GM12878 (cell line): ENCODE results near the gene CNTN4. TPM values are rescaled to one million over a fixed set of nuclear protein-coding genes. Genes with fewer than 3 reads are reported as not detected.

ENCODE experiments used
- ATAC-seq: fragments of 200-7000 bp; cut with Tn5 transposase; 3 replicates; pipeline ENCODE4 v1.9.1; 2020; ENCODE audit warnings: mild to moderate bottlenecking, moderate library complexity
- BruUV-seq: library from RNA; stranded (reverse); fragments of 400-500 nt; replicated peaks from 2 replicates; lab custom pipeline; 2021; lab: Mats Ljungman, UMichigan
- CTCF ChIA-PET: fragments of 300-600 bp; sonication (Branson Sonifier 250); formaldehyde crosslinking; extraction: SDS; loops from one replicate; lab custom pipeline; 2021; ENCODE audit warnings: inconsistent platforms; lab: Yijun Ruan, JAX
- POLR2A ChIA-PET: fragments of 350-600 bp; formaldehyde crosslinking; extraction: SDS; loops from one replicate; lab custom pipeline; 2021; ENCODE audit warnings: inconsistent platforms; lab: Charles Lee
- RAD21 ChIA-PET: fragments of 300-600 bp; sonication (Branson Sonifier 250); formaldehyde crosslinking; loops from one replicate; lab custom pipeline; 2023; ENCODE audit warnings: antibody characterized with exemption; ENCODE audit not compliant: unreplicated experiment; lab: Charles Lee
- SMC1A ChIA-PET: fragments of 300-600 bp; sonication (Branson Sonifier 250); formaldehyde crosslinking; loops from one replicate; lab custom pipeline; 2023; ENCODE audit not compliant: unreplicated experiment, uncharacterized antibody; lab: Charles Lee
- DNase-seq: peaks from one replicate; pipeline ENCODE4 v3.0.0-alpha.2; 2011; ENCODE audit warnings: low read depth, low spot score
- FAIRE-seq: peaks from 3 replicates; lab custom pipeline; 2011; peaks lifted over from hg19 to GRCh38; lab: Jason Lieb, UNC
- H2AFZ ChIP-seq: 2 replicates; pipeline ENCODE4 v1.6.0; 2011; ENCODE audit warnings: low read depth, low read length, control low read depth; ENCODE audit not compliant: control insufficient read depth
- H3K27ac ChIP-seq: 2 replicates; pipeline ENCODE4 v1.5.1; 2011; ENCODE audit warnings: control low read depth; ENCODE audit not compliant: control insufficient read depth, insufficient read depth
- H3K27me3 ChIP-seq, 2 experiments: replicated peaks in 1 of 2; 2 replicates each; pipeline versions ENCODE4 v1.6.0 to v1.6.1; 2011; ENCODE audit warnings: low read length in 1 of 2; ENCODE audit not compliant: control insufficient read depth in 2 of 2, insufficient read depth in 2 of 2
- H3K36me3 ChIP-seq, 2 experiments: 2 replicates each; pipeline ENCODE4 v1.5.1; 2011; ENCODE audit warnings: low read length in 1 of 2; ENCODE audit not compliant: control insufficient read depth in 2 of 2, insufficient read depth in 2 of 2
- H3K4me1 ChIP-seq: 2 replicates; pipeline ENCODE4 v1.6.1; 2011; ENCODE audit warnings: mild to moderate bottlenecking, low read length, moderate library complexity, mixed read lengths; ENCODE audit not compliant: control insufficient read depth, insufficient read depth
- H3K4me2 ChIP-seq: 2 replicates; pipeline ENCODE4 v1.6.0; 2011; ENCODE audit warnings: control low read depth; ENCODE audit not compliant: control insufficient read depth, insufficient read depth
- H3K4me3 ChIP-seq: fragments of 200-600 bp; sonication (generic); 2 replicates; pipeline ENCODE4 v1.5.1; 2016
- H3K79me2 ChIP-seq: 2 replicates; pipeline ENCODE4 v1.6.0; 2011; ENCODE audit warnings: low read length; ENCODE audit not compliant: control insufficient read depth, insufficient read depth
- H3K9ac ChIP-seq: 2 replicates; pipeline ENCODE4 v1.8.0; 2011; ENCODE audit warnings: low read length, control low read depth, mixed read lengths; ENCODE audit not compliant: control insufficient read depth, insufficient read depth
- H3K9me3 ChIP-seq: replicated peaks from 3 replicates; pipeline ENCODE4 v1.5.1; 2011; ENCODE audit warnings: mild to moderate bottlenecking, low read length; ENCODE audit not compliant: control insufficient read depth, insufficient read depth
- H4K20me1 ChIP-seq: 2 replicates; pipeline ENCODE4 v1.6.0; 2011; ENCODE audit not compliant: control insufficient read depth, insufficient read depth
- HCFC1 ChIP-seq: fragments of 150-350 bp; IDR thresholded peaks from 2 replicates; pipeline ENCODE4 v1.6.1; 2014; ENCODE audit warnings: low read length
- HDAC6 ChIP-seq: fragments of 200-600 bp; sonication (generic); IDR thresholded peaks from one replicate; pipeline ENCODE4 v1.8.0; 2017; ENCODE audit warnings: antibody characterized with exemption; ENCODE audit not compliant: unreplicated experiment
- MEF2A ChIP-seq: IDR thresholded peaks from 2 replicates; pipeline ENCODE4 v1.6.1; 2011; ENCODE audit warnings: low read depth, mild to moderate bottlenecking, low read length, moderate library complexity; ENCODE audit not compliant: insufficient read depth
- NFIC ChIP-seq: IDR thresholded peaks from 2 replicates; pipeline ENCODE4 v1.6.1; 2012; ENCODE audit warnings: low read depth, mild to moderate bottlenecking, inconsistent platforms, low read length, moderate library complexity
- ZNF24 ChIP-seq: fragments of 450-650 bp; IDR thresholded peaks from 2 replicates; pipeline ENCODE4 v1.6.1; 2017; ENCODE audit warnings: antibody characterized with exemption, mild to moderate bottlenecking
- WGBS: methylation state at CpG from one replicate; pipeline ENCODE4 v1.1.6; 2016; ENCODE audit warnings: low lambda C conversion rate; ENCODE audit not compliant: insufficient replicate concordance, insufficient coverage; ENCODE audit errors: missing lambda C conversion rate; 5-methylcytosine and 5-hydroxymethylcytosine counted together
- in situ Hi-C: fragments of 300-500 bp; cut with MboI; formaldehyde crosslinking; loops from 9 replicates; pipeline ENCODE4 v1.14.3; 2018; ENCODE audit warnings: mixed read lengths
- intact Hi-C: fragments of 100-400 bp; cut with micrococcal nuclease; formaldehyde crosslinking; loops from one replicate; pipeline ENCODE4 v1.14.2; 2022; ENCODE audit not compliant: unreplicated experiment
- polyA plus RNA-seq, 11 experiments: library from polyadenylated mRNA; depleted of rRNA in 4 of 11; unstranded in 6 of 11; stranded (reverse) in 5 of 11; fragments of >200 nt; fragmentation: Nextera tagmentation in 4 of 11; fragmentation: Illumina TruSeq in 1 of 11; extraction: Ambion mirVana in 4 of 11; extraction: Trizol in 1 of 11; gene quantifications; 1 replicate in 1 of 11; 2 replicates in 10 of 11; pipeline versions ENCODE4 v1.2.1 to v1.2.3, GENCODE V29; 2011 to 2016; ENCODE audit warnings: inconsistent platforms in 2 of 11, missing spikeins in 2 of 11, low read depth in 1 of 11
- total RNA-seq, 4 experiments: library from RNA; depleted of rRNA in 3 of 4; stranded (reverse); fragments of >200 nt in 3 of 4; fragmentation: Illumina TruSeq in 1 of 4; extraction: Trizol in 1 of 4; gene quantifications; 2 replicates each; pipeline versions ENCODE4 v1.2.1 to v1.2.3, GENCODE V29; 2013 to 2021
- TF ChIP-seq, protein P1 (sequence below): fragments of 450-650 bp; IDR thresholded peaks from 2 replicates; pipeline ENCODE4 v1.6.1; 2017; ENCODE audit warnings: mild to moderate bottlenecking, moderate library complexity
- TF ChIP-seq, protein P2 (sequence below): fragments of 450-650 bp; IDR thresholded peaks from 2 replicates; pipeline ENCODE4 v1.6.1; 2017; ENCODE audit warnings: mild to moderate bottlenecking, low read depth, inconsistent platforms; ENCODE audit not compliant: poor library complexity, severe bottlenecking

CNTN4 gene
- total and polyA plus RNA-seq, 10 of the 15 experiments (the other 5 are each of a cell fraction or from before 2014, with no cell fraction given): 0.05 to 0.43 (median 0.15) TPM; not detected in 1

DNA sequence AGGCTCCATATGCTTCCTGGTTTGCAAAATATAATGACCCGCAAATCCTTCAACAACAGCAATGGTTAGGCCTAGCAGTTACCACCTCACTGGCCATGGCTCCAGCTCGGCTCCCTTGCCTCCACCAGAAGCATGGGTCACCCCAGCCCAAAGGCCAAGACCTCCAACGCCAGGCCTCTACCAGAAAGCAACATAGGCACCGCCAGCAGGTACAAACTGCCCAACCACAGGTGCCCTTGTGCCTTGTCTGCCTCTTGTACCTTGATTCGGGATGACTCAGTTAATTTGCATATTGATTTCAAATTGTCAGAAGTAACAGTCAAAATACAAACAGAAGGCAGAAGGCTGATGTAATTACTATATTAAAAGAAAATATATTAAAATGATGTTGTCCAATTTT, 886.8 kb downstream of the CNTN4 start:
- BruUV-seq: no TSS peak
- ChIA-PET SMC1A (interaction anchor here (0.8 kb wide), 1 partner anchor 13 kb away, joined by 3 read pairs; no protein-coding TSS in a partner anchor), RAD21 (no interaction called here), CTCF (no interaction called here)
- Histone ChIP-seq H3K4me3 (no peak overlapping the region), H3K79me2 (no peaks in the 10 kb centered on the region), H4K20me1 (no peaks in the 10 kb centered on the region), H2AFZ (no peak overlapping the region), H3K27me3 (no peaks in the 10 kb centered on the region)
- intact Hi-C loops (no loop called here), in situ Hi-C loops (no loop called here)
- 23% methylated on average over 5 of the region's 5 CpGs for WGBS
- ATAC-seq (no peak), FAIRE-seq (no peak), DNase-seq (no peak)
- TF ChIP-seq, protein P1, sequence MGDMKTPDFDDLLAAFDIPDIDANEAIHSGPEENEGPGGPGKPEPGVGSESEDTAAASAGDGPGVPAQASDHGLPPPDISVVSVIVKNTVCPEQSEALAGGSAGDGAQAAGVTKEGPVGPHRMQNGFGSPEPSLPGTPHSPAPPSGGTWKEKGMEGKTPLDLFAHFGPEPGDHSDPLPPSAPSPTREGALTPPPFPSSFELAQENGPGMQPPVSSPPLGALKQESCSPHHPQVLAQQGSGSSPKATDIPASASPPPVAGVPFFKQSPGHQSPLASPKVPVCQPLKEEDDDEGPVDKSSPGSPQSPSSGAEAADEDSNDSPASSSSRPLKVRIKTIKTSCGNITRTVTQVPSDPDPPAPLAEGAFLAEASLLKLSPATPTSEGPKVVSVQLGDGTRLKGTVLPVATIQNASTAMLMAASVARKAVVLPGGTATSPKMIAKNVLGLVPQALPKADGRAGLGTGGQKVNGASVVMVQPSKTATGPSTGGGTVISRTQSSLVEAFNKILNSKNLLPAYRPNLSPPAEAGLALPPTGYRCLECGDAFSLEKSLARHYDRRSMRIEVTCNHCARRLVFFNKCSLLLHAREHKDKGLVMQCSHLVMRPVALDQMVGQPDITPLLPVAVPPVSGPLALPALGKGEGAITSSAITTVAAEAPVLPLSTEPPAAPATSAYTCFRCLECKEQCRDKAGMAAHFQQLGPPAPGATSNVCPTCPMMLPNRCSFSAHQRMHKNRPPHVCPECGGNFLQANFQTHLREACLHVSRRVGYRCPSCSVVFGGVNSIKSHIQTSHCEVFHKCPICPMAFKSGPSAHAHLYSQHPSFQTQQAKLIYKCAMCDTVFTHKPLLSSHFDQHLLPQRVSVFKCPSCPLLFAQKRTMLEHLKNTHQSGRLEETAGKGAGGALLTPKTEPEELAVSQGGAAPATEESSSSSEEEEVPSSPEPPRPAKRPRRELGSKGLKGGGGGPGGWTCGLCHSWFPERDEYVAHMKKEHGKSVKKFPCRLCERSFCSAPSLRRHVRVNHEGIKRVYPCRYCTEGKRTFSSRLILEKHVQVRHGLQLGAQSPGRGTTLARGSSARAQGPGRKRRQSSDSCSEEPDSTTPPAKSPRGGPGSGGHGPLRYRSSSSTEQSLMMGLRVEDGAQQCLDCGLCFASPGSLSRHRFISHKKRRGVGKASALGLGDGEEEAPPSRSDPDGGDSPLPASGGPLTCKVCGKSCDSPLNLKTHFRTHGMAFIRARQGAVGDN: no peak
- TF ChIP-seq HDAC6: no peak
- no peak for TF ChIP-seq MEF2A
- TF ChIP-seq NFIC: no peak
- no peak for TF ChIP-seq ZNF24
- TF ChIP-seq, protein P2, sequence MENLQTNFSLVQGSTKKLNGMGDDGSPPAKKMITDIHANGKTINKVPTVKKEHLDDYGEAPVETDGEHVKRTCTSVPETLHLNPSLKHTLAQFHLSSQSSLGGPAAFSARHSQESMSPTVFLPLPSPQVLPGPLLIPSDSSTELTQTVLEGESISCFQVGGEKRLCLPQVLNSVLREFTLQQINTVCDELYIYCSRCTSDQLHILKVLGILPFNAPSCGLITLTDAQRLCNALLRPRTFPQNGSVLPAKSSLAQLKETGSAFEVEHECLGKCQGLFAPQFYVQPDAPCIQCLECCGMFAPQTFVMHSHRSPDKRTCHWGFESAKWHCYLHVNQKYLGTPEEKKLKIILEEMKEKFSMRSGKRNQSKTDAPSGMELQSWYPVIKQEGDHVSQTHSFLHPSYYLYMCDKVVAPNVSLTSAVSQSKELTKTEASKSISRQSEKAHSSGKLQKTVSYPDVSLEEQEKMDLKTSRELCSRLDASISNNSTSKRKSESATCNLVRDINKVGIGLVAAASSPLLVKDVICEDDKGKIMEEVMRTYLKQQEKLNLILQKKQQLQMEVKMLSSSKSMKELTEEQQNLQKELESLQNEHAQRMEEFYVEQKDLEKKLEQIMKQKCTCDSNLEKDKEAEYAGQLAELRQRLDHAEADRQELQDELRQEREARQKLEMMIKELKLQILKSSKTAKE: no peak
- TF ChIP-seq HCFC1: no peak
- TF ChIP-seq, all 136 proteins: peak for 0
- H3K9me3 ChIP-seq: no peaks in the 10 kb centered on the region
- POLR2A ChIA-PET: no interaction called here
- no peaks in the 10 kb centered on the region for H3K36me3 ChIP-seq
- no peak overlapping the region for H3K27ac ChIP-seq
- no peak overlapping the region for H3K4me2 ChIP-seq
- H3K9ac ChIP-seq: no peak overlapping the region
- no peaks in the 10 kb centered on the region for H3K4me1 ChIP-seq
